GM19238 (cell line): ENCODE results near the gene ATP5F1A.
"Not testable (repeated sequence)": the region's sequence is repeated elsewhere in the genome, so short reads cannot be mapped to it uniquely, and the experiment has no call there.

Experiments
- DNase-seq: peaks from one replicate; pipeline ENCODE4 v3.0.0; 2011; ENCODE audit warnings: low spot score; ENCODE audit not compliant: insufficient read length

ATP5F1A gene

GRCh38 chr18:46097801-46098615, at the start of gene ATP5F1A:
ATP5F1A (minus strand) TSS chr18:46098296; CDS start chr18:46098231, 65 bp downstream.
- peak; percentile 74 for DNase-seq

- DNase-seq = no peak
Observed at GRCh38 chr18:46141199-46141598, 43.1 kb upstream of the ATP5F1A start.

- no peak for DNase-seq
Observed at GRCh38 chr18:46140173-46140572, 42.1 kb upstream of the ATP5F1A start.

GRCh38 chr18:46134920-46135675, 37.0 kb upstream of the ATP5F1A start:
- no peak for DNase-seq

- DNase-seq = no peak
Observed at GRCh38 chr18:46133534-46133933, 35.4 kb upstream of the ATP5F1A start.

GRCh38 chr18:46130549-46130948, 32.5 kb upstream of the ATP5F1A start:
- not testable (repeated sequence) for DNase-seq

- DNase-seq = no peak
Observed at GRCh38 chr18:46130061-46130460, 32.0 kb upstream of the ATP5F1A start.

GRCh38 chr18:46126625-46127024, 28.5 kb upstream of the ATP5F1A start:
- not testable (repeated sequence) for DNase-seq

- no peak for DNase-seq
Observed at GRCh38 chr18:46113751-46114150, 15.7 kb upstream of the ATP5F1A start.

- DNase-seq = no peak
Observed at GRCh38 chr18:46110406-46110805, 12.3 kb upstream of the ATP5F1A start.

- no peak for DNase-seq
Observed at GRCh38 chr18:46109386-46109785, 11.3 kb upstream of the ATP5F1A start.

GRCh38 chr18:46104128-46104911, 6.2 kb upstream of the ATP5F1A start, which contains the start of gene HAUS1:
HAUS1 (plus strand) TSS chr18:46104385; CDS start chr18:46104412, 27 bp downstream.
- DNase-seq = peak; percentile 72

GRCh38 chr18:46099463-46099862, 1.4 kb upstream of the ATP5F1A start:
- no peak for DNase-seq

GRCh38 chr18:46098616-46098933, 479 bp upstream of the ATP5F1A start:
- no peak for DNase-seq

- DNase-seq = no peak
Observed at GRCh38 chr18:46097431-46097800, 680 bp downstream of the ATP5F1A start.

- no peak for DNase-seq
Observed at GRCh38 chr18:46096651-46097300, 1.3 kb downstream of the ATP5F1A start.

- DNase-seq = no peak
Observed at GRCh38 chr18:46095532-46095931, 2.6 kb downstream of the ATP5F1A start.

- DNase-seq = not testable (repeated sequence)
Observed at GRCh38 chr18:46088501-46088900, 9.6 kb downstream of the ATP5F1A start.

- DNase-seq = no peak
Observed at GRCh38 chr18:46084431-46084830, 13.7 kb downstream of the ATP5F1A start.

GRCh38 chr18:46080156-46080555, 17.9 kb downstream of the ATP5F1A start:
- DNase-seq = no peak

- no peak for DNase-seq
Observed at GRCh38 chr18:46079336-46079735, 18.8 kb downstream of the ATP5F1A start.
